DMS 273 (cell line): Measurements from ENCODE around the gene BFSP1.

Source experiments
- DNase-seq: peaks from one replicate; lab custom pipeline; 2025; ENCODE audit not compliant: unreplicated experiment; lab: John Stamatoyannopoulos, UW

The BFSP1 gene

DNA sequence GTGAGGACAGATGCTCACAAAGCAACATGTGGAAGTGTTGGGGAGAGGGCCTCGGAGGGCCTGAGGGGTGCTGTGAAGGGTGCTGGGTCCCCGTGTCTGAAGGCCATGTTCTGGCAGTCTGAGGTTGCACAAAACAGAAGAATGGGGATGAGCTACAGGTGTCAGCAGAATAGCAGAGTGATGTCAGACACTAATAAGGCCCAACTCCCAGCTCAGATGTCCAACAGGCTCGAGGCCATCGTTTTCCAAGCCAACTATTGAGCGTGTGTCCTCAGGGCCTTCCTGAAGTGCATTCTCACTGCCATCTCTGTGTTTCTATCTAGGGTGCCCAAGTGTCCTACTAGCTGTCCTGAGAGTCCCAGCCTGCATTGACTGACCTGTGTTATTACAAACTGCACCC lies 7.9 kb downstream of the BFSP1 start:
- no peak for DNase-seq

DNA sequence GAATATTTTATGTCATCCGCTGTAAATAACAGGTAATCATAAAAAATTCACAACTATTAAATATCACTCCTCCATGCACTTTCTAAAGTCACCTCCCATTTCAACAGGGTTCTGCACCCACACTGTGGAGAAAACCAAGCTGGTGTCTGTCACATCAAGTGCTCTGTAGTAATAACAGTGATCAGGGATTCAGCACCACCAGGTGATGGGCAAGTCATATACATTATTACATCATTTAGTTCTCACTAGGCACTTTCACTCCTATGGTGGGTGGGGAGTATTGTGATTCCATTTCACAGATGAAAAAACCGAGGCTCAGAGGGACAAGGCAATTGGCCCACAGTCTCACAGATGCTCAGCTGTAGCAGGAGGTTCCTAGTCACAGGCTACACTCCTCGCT lies 8.7 kb downstream of the BFSP1 start:
- DNase-seq, result no peak

DNA sequence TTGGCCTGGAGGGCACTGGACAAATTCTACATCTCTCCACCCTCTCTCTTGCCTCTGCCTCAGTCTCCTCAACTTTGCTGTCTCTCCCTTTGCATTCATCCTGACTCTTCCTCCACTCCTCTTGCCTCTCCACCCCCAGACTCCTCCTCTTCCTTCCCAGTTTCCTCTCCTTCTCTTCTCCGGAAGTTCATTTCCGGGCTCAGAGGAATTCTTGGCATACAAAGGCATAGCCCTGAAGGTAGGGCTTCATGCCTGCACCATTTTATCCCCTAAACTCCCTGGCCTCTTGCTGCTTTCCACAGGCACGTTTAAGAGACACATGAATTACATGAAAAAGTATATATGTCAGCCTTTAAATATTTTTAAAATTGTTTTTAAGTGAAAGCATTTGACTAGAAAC lies 10.6 kb downstream of the BFSP1 start:
- no peak for DNase-seq

DNA sequence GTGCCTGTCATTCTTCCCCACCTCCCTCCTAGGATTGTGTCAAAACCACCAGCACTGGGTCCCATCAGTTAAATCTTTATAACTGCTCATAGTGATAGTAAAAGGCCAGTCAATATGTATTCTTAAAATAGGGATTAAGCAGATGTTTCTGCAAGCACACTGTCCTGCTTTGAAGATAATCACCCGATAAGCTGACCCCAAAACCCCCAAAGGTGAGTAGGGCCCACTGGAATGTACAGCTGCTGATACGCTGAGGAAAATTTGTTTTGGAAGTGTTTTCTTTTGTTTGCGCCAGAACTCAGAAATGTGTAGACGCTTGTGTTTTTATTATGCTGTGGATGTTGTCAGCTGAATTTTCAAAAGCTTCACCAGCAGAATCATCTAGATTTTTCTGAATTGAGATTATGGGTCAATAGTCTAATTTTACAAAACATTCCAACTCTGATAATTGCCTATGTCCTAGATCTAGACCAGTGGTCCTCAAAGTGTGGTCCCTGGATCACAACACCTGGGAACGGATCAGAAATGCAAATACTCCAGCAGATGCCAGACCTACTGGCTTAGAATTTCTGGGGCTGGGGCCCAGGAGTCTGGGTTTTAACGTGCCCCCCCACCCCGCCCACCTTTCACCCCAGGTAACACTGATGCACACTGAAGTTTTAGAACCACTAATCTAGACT lies 11.4 kb downstream of the BFSP1 start:
- no peak for DNase-seq

DNA sequence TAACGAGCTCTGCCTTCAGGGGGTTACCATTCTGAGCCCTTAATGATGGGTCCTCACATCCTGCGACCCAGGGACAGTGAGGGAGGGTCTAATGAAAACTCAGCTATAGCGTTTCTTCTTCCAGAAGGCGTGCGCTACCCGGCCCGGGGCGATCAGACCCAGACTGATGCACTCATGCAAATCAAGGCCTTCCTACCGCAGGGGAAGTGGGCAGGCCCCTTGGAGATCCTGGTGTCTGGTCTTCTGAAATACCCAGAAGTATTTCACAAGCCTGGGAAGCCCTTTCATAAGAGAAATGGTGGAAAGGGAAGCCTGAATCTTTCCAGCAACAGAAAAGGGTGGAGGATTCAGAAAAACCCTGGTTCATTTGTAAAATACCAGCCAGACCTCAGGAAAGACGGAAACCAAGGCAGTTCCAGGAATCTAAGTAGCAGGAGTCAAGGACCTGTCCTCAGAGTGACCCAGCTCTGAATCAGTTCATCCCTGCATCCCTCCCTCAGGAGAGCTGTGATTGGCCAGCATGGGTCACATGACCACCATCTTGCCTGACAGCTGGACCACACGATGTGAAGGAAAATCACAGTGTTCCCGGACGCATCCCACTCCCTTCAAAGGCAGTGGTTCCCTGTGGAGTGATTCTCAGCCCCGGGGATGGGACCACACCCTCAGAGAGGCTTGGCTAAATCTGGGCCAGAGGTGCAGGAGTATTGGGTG lies 12.7 kb downstream of the BFSP1 start:
- peak; percentile 21 for DNase-seq

DNA sequence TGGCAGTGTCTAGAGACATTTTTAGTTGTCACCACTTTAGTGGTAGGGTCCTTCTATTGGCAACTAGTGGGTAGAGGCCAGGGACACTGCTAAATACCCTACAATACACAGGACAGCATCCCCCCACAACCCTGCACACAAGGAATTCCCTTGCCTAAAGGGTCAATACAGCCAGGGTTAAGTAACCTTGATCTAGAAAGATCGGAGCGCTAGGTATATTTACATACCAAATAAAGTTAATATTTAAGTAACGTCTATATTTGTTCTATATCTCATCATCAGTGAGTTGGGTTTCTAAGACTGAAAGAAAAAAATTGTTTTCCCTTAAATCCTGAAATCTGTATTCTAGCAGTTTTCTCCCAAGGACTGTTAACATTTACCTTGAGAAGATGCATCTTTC lies 16.1 kb downstream of the BFSP1 start:
- no peak for DNase-seq

DNA sequence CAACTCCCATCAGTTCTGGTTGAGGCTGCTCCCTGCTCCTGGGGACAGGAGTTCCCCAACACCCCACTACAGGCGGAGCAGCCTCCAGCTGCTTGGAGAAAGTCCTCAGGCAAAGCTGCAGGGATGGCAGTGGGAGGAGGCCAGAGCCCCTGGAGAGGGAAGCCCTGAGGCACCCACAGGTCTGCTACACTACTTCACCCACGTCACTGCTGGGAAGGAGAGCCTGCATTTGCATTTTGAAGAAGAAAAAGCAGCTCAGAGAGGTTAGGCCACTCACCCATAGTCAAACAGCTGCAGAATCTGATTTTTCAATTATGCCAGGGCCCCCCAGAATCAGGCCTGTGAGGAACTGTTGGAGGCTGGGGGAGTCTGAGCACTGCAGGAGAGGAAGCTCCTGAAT lies 17.2 kb downstream of the BFSP1 start:
- no peak for DNase-seq

DNA sequence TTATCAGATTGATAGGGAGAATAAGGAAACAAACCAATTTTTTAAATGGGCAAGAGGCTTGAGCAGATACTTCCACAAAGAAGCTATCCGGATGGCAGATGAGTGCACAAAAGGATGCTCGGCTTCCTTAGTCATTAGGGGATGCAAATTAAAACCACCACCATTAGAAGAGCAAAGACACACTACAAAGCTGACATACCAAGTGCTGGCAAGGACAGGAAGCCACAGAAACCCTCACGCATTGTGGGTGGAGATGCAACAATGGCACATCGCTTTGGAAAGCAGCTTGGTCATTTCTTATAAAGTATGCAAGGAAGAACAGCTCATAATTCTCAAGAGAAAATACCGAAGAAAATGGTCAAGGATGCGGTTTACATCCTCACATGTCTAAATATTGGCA lies 19.8 kb downstream of the BFSP1 start:
- no peak for DNase-seq

DNA sequence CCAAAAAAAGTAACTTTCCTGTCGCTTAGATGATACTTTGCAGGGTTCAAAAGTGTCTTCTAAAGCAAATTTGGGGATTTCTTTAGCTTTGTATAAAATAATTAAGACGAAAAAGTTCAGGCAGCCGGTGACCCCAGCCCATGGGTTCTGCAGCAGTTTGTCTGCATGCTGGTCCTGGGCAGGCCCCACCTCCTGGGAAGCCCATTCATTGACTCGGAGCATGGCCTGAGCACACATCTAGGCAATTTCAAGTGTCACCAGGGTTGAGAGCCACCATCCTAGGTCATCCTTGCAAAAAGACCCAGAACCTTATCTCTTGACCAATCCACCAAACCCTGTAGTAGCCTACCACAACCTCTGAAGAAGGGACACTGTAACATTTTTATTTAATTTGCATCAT lies 20.6 kb downstream of the BFSP1 start:
- DNase-seq, result no peak

DNA sequence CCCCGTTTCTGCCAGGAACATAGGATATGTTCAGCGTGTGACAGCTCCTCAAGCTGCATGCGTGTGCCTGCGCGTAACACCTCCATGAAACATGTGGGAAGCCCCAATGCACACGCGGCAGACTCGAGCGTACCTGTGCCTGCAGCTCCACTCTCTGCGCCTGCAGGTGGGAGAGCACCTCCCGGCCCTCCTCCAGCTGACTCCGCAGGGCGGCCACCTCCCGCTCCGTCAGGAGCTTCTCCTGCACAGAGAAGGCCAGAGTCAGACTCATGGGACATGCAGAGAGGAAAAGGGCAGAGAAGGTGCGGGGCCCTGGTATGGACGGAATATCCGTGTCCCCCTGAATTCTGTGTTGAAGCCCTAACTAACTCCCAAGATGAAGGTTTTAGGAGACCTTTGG lies 22.4 kb downstream of the BFSP1 start:
- no peak for DNase-seq

DNA sequence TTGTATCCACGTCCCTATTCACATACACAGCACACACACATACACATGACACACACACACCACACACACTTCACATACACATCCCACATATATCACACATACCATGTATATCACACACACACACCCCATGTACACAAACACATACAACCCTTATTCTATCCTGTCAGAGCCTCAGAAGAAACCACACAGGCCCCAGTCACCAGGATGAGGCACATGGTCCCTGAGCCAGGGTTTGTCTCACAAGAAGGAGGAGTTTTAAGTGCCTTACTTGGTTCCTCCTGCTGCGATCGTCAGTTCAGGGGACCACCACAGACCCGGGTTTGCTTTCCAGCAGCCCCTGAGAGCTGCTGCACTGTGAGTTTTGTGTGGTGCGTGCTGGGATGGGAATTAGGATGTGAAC lies 23.6 kb downstream of the BFSP1 start:
- no peak for DNase-seq

DNA sequence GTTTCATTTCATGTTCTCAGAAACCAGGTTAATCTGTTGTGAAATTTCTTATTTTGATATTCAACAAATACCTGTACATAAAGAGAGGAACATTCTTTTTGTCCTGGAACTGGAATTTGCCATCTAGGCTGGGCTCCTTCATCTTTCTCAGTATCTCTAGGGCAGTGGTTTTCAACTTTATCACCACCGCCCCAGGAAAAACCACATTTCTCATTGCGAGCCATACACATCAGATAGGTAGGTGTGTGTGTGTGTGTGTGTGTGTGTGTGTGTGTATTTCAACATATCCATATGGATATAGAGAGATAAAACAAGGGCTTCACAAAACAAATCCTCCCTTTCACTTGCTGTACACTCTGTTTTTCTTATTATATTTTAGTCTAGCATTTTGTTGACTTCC lies 24.1 kb downstream of the BFSP1 start:
- DNase-seq, result no peak

DNA sequence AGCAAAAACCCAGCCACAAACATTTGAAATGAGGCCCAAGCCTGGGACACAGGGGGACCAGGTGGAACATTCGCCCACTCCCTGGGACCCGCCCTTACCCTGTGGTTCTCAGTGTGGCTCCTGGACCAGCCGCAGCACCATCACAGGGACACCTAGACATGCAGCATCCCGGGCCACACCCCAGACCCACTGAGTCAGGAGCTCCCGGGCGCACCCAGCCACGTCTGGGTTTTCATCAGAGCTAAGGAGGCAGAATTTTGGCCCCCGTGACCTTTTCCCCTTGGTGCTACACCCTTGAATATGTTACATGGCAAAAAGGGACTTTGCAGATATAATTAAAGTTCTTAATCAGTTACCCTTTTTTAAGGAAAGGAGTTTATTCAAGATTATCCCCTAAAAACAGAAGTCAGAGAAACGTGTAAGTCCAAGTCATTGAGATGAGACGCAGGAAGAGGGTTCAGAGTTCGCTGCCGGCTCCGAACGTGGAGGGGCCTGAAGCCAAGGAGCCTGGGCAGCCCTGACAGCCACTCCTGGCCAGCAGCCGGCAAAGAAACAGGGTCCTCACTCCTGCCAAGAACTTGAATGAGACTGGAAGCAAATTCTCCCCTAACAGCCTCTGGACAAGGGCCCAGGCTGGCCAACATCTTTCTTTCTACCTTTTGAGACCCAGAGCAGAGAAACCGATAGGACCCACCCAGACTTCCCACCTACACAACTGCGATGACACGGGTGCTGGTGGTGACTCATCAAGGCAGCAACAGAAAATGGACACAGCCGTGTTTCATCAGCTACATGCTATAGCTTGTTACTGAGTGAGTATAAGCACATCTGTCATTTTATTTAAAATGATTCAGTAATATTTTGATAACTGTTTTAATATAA lies 25.3 kb downstream of the BFSP1 start:
- peak; percentile 11 for DNase-seq

DNA sequence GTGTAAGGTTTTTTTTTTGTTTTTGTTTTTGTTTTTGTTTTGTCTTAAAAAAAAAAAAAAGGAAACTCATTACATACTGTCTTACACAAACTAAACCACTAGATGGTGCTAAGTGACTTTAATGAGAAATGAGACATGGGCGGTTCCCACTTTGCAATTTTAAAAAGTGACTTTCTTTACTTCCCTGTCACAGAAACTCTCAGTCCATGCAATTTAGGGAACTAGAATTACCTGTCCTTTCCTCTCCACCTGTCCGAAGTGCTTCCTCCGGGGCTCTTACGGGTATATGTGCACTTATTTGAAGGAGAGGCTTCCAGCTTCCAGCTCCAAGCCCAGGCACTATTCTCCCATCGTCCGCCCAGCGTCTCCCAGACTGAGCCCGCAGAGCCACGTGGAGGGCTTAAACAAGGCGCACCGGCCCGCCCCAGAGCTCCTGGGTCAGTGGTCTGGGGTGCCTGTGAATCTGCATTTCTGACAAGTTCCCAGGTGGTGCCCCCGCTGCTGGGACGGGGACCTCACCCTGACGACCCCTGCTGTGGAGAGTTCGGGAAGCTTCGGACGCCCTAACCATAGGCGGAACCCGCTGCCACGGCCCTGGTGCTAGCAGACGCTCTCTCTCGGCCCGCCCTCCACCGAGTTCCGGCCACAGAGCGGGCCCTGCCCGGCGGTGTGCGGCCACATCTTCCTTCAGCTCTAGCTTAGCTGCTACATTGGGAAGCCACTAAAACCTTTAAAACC lies 26.1 kb downstream of the BFSP1 start:
- DNase-seq, result peak; percentile 66

DNA sequence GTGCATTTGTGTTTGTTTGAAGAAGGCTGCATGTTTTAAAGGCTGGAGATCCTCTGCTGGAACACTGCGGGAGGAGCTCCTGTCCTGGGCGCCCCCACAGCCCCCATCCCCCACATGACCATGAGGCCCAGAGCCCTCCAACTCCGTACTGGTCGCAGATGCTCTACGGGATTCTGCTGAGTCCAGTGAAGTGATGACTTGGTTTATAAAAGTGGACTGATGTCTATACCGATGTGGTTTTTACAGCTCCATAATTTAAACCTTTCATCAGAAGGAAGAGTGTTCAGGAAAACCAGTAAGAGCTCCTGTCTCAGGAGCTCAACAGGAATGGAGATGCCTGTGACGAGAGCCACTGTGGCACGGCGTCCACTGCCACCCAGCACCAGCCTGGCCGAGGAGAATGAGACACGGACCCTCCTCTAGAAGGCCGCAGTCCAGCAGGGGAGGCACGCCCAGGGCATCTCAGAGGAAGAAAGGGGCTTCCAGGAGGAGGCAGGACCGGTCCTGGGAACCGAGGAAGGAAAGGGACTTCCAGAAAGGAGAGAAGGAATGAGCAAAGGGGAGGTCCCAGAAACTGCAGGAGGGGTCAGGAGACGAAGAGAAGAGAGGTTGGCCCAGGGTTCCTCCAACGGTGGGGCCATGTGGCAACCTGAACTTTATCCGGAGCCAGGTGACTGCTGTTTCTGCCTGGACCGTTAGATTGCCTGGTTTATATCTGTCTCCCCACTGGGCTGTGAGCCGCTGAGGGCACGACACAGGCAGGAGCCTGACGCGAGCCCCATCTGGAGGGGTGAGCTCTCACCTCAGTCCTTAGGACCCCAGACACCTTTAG lies 26.9 kb downstream of the BFSP1 start:
- no peak for DNase-seq

DNA sequence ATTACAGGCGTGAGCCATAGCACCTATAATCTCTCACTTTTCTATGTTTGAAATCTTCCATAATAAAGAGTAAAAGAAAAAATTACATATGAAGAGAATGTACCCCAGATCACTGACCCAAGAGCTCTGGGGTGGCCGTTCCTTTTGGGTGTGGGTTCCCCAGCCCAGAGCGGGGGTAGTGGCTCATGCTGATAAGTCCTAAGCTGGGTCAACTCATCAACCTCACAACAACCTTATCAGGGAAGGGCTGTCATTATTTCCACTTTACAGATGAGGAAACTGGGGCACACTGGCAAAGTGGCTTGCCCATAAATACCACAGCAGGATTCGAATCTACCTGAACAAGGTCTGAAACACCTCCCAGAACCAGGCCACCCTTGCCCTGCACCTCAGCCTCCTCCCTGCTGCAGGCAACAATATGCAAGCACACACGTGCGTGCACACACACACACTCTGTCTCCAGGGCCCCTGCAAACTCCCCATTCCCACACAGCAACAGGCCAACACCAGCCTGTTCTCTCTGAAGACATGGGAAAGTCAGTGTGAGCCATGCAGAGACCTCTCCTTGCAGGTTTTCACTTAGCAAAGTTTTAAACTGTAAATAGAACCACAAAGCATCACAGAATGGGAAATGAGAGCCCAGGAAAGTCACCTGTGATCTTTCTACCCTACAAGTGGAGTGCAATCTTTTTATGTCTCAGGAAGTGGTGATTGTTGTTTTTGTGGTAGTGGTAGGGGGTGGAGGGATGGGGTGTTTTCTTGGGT lies 27.7 kb downstream of the BFSP1 start:
- no peak for DNase-seq

DNA sequence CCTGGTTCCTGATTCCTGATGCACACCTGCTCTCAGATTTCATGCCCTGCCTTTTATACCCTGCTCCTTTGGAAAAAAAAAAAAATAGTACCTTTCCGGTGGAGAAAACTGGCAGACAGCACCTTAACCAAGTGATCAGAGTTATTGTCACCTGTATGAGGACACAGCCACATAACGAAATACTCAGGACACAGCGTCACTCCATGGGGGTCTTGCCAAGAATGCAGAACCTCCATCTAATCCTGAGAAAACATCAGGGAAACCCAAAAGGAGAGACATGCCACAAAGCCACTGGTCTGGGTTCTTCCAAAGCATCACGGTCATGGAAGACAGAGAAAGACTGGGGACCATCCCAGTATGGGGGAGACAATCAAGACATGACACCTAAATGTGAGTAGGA lies 29.1 kb downstream of the BFSP1 start:
- DNase-seq, result no peak

DNA sequence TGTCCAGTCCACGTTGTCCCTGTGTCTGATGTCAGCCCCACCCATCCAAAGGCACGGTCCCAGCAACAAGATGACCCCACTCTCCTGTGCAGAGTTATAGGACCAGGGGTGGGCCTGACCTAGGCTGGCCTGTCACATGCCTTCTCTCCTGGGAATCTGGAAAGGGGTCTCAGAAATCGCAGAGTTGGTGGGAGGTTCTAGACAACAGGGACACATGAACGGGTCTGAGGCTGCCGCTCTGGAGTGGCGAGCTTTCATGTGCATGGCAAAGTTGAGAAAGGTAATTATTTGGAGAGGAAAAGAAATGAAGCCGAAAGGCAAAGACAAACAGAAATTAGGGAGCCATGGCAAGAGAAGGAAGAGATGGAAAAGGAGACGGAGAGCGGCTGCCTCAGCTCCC lies 29.5 kb downstream of the BFSP1 start:
- DNase-seq, result no peak

DNA sequence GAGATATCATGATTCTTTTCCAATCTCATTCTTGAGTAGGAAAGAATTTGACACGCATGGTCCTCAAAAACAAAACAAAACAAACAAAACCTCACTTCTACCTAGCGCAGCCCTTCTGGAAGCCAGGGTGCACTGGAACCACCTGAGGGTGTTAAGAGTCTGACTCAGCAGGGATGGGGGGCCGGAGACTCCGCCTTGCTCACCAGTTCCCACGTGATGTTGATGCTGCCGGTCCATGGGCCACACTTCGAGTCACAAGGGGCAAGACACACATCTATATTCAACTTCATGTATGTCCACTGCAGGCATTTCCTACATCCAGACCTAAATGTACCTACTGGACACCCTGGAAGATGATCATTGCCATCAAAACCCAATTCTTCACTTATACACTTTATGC lies 30.4 kb downstream of the BFSP1 start:
- no peak for DNase-seq

DNA sequence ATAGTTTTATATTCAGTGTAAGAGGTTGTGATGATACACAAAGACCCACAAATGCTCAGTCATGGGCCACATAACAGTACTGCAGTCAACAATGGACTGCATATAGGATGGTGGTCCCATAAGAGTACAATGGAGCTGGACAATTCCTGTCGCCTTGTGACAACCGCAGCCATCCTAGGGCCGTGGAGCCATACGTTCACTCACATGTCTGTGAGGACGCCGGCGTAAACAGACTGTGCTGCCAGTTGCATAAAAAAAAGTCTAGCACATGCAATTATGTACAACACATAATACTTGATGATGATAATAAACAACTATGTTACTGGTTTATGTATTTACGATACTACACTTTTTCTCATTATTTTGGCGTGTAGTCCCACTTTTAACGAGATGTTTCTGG lies 30.9 kb downstream of the BFSP1 start:
- DNase-seq, result no peak
